ENCODE measurements around the gene PCDHA12. TPM values are rescaled to one million over a fixed set of nuclear protein-coding genes. Genes with fewer than 3 reads are reported as not detected.
"Not testable (repeated sequence)": the region's sequence is repeated elsewhere in the genome, so short reads cannot be mapped to it uniquely, and the experiment has no call there.

PCDHA12 gene
- polyA plus RNA-seq, 1 donor from 2014 or later = 12.8 TPM

DNA sequence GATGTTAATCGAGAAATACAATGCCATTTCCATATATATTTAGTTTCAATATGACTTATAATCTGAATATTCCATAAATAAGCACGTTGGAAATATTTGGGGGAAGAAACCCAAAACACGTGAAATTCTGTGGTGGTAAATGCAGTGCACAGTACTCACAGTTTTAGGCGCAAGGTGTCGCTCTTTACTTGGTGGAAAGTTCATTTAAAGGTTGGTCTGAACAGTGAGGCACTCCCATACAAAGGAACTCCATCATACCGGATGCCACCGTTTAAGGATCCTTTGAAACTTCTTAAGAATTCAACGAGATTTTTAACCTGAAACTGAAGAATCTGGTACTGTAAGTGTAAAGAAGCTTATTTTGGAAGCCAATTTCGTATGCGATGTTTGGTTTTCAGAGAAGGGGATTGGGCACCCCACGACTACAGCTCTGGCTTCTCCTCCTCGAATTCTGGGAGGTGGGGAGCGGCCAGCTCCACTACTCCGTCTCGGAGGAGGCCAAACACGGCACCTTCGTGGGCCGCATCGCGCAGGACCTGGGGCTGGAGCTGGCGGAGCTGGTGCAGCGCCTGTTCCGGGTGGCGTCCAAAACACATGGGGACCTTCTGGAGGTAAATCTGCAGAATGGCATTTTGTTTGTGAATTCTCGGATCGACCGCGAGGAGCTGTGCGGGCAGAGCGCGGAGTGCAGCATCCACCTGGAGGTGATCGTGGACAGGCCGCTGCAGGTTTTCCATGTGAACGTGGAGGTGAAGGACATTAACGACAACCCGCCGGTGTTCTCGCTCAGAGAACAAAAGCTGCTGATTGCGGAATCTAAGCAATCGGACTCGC, 6.2 kb upstream of the PCDHA12 start, which contains the start of gene PCDHA11:
Gene PCDHA11, plus strand, starts transcription at position 237 of the 834 bp plus-strand sequence. Its CDS starts 147 bp downstream, at position 384.
- H3F3A ChIP-seq (ENCODE audit: insufficient read depth, low read length, poor library complexity, severe bottlenecking) = no peaks in the 10 kb centered on the region
- TF ChIP-seq, protein P1, sequence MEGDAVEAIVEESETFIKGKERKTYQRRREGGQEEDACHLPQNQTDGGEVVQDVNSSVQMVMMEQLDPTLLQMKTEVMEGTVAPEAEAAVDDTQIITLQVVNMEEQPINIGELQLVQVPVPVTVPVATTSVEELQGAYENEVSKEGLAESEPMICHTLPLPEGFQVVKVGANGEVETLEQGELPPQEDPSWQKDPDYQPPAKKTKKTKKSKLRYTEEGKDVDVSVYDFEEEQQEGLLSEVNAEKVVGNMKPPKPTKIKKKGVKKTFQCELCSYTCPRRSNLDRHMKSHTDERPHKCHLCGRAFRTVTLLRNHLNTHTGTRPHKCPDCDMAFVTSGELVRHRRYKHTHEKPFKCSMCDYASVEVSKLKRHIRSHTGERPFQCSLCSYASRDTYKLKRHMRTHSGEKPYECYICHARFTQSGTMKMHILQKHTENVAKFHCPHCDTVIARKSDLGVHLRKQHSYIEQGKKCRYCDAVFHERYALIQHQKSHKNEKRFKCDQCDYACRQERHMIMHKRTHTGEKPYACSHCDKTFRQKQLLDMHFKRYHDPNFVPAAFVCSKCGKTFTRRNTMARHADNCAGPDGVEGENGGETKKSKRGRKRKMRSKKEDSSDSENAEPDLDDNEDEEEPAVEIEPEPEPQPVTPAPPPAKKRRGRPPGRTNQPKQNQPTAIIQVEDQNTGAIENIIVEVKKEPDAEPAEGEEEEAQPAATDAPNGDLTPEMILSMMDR (IDR thresholded peaks at IDR 0.05; ENCODE audit: poor library complexity, severe bottlenecking) = peak; percentile 43
- peak; percentile 49 for TF ChIP-seq SMC3 (conservative IDR thresholded peaks at IDR 0.05; ENCODE audit: poor library complexity)
- TF ChIP-seq RAD21 (conservative IDR thresholded peaks at IDR 0.05) = peak; percentile 64
- no peak for TF ChIP-seq TAF1 (IDR thresholded peaks at IDR 0.05; ENCODE audit: low read depth)
- H3K9ac ChIP-seq (ENCODE audit: low read length) = peak within 1 kb of the TSS; percentile 47
- H4K20me1 ChIP-seq (ENCODE audit: insufficient read depth) = no peaks in the 10 kb centered on the region
- peaks cover 60% of the 10 kb centered on the region for H3K36me3 ChIP-seq (ENCODE audit: insufficient read depth, low read length)
- H3K27ac ChIP-seq (ENCODE audit: low read length) = peak within 1 kb of the TSS; percentile 37
- H2AFZ ChIP-seq (ENCODE audit: low read depth, low read length) = no peak within 1 kb of the TSS
- H3K9me3 ChIP-seq (ENCODE audit: low read length) = peaks cover 42% of the 10 kb centered on the region
- H3K4me3 ChIP-seq (ENCODE audit: low read length) = peak within 1 kb of the TSS; percentile 67
- H3K9me2 ChIP-seq (ENCODE audit: insufficient read depth, low read length) = no peaks in the 10 kb centered on the region
- H3K27me3 ChIP-seq (ENCODE audit: insufficient read depth, low read depth, low read length) = no peaks in the 10 kb centered on the region
- no peak within 1 kb of the TSS for H3K4me2 ChIP-seq (ENCODE audit: low read length)
- H3K79me2 ChIP-seq (replicated peaks; ENCODE audit: insufficient read depth, low read length) = peaks cover 66% of the 10 kb centered on the region

DNA sequence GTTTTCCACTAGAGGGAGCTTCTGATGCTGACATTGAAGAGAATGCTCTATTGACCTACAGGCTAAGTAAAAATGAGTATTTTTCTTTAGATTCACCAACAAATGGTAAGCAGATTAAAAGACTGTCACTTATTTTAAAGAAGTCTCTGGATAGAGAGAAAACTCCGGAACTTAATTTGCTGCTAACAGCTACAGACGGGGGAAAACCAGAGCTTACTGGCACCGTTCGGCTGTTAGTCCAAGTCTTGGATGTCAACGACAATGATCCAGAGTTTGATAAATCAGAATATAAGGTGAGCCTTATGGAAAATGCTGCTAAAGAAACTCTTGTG, 5.6 kb upstream of the PCDHA12 start:
- H3K9ac ChIP-seq (ENCODE audit: low read length) = no peak overlapping the region
- H3K9me3 ChIP-seq (ENCODE audit: low read length) = peaks cover 37% of the 10 kb centered on the region
- no peak overlapping the region for H3K27ac ChIP-seq (ENCODE audit: low read length)
- no peaks in the 10 kb centered on the region for H3K27me3 ChIP-seq (ENCODE audit: insufficient read depth, low read depth, low read length)
- no peak overlapping the region for H2AFZ ChIP-seq (ENCODE audit: low read depth, low read length)
- no peaks in the 10 kb centered on the region for H3F3A ChIP-seq (ENCODE audit: insufficient read depth, low read length, poor library complexity, severe bottlenecking)
- H3K36me3 ChIP-seq (ENCODE audit: insufficient read depth, low read length) = peaks cover 60% of the 10 kb centered on the region
- H3K79me2 ChIP-seq (replicated peaks; ENCODE audit: insufficient read depth, low read length) = peaks cover 67% of the 10 kb centered on the region
- no peak overlapping the region for H3K4me2 ChIP-seq (ENCODE audit: low read length)
- H4K20me1 ChIP-seq (ENCODE audit: insufficient read depth) = no peaks in the 10 kb centered on the region
- peak overlapping the region; percentile 67 for H3K4me3 ChIP-seq (ENCODE audit: low read length)
- no peak for TF ChIP-seq POLR2AphosphoS5 (IDR thresholded peaks at IDR 0.05)
- TF ChIP-seq, protein P1 (IDR thresholded peaks at IDR 0.05; ENCODE audit: poor library complexity, severe bottlenecking) = peak; percentile 36
- no peaks in the 10 kb centered on the region for H3K9me2 ChIP-seq (ENCODE audit: insufficient read depth, low read length)

DNA sequence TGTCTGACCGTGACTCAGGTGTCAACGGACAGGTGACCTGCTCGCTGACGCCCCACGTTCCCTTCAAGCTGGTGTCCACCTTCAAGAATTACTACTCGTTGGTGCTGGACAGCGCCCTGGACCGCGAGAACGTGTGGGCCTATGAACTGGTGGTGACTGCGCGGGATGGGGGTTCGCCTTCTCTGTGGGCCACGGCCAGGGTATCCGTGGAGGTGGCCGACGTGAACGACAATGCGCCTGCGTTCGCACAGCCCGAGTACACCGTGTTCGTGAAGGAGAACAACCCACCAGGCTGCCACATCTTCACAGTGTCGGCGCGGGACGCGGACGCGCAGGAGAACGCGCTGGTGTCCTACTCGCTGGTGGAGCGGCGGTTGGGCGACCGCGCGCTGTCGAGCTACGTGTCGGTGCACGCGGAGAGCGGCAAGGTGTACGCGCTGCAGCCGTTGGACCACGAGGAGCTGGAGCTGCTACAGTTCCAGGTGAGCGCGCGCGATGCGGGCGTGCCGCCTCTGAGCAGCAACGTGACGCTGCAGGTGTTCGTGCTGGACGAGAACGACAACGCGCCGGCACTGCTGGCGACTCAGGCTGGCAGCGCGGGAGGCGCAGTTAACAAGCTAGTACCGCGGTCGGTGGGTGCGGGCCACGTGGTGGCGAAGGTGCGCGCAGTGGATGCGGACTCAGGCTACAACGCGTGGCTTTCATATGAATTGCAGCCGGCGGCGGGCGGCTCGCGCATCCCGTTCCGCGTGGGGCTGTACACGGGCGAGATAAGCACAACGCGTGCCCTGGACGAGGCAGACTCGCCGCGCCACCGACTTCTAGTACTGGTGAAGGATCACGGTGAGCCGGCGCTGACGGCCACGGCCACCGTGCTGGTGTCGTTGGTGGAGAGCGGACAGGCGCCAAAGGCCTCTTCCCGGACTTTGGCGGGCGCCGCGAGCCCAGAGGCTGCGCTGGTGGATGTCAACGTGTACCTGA, 4.6 kb upstream of the PCDHA12 start:
- Histone ChIP-seq H3K79me2 (replicated peaks; ENCODE audit: insufficient read depth, low read length) (peaks cover 69% of the 10 kb centered on the region), H3K4me3 (ENCODE audit: low read length) (peak overlapping the region; percentile 67), H3K9me2 (ENCODE audit: insufficient read depth, low read length) (no peaks in the 10 kb centered on the region), H3K36me3 (ENCODE audit: insufficient read depth, low read length) (peaks cover 53% of the 10 kb centered on the region), H3K4me2 (ENCODE audit: low read length) (no peak overlapping the region), H3K9me3 (ENCODE audit: low read length) (peaks cover 37% of the 10 kb centered on the region), H2AFZ (ENCODE audit: low read depth, low read length) (no peak overlapping the region), H3K27ac (ENCODE audit: low read length) (no peak overlapping the region), H3K27me3 (ENCODE audit: insufficient read depth, low read depth, low read length) (no peaks in the 10 kb centered on the region), H4K20me1 (ENCODE audit: insufficient read depth) (no peaks in the 10 kb centered on the region), H3F3A (ENCODE audit: insufficient read depth, low read length, poor library complexity, severe bottlenecking) (no peaks in the 10 kb centered on the region), H3K9ac (ENCODE audit: low read length) (no peak overlapping the region)
- TF ChIP-seq EP300 (conservative IDR thresholded peaks at IDR 0.05; ENCODE audit: poor library complexity, severe bottlenecking) (no peak), TAF1 (IDR thresholded peaks at IDR 0.05; ENCODE audit: low read depth) (no peak)
- TF ChIP-seq, protein P2, sequence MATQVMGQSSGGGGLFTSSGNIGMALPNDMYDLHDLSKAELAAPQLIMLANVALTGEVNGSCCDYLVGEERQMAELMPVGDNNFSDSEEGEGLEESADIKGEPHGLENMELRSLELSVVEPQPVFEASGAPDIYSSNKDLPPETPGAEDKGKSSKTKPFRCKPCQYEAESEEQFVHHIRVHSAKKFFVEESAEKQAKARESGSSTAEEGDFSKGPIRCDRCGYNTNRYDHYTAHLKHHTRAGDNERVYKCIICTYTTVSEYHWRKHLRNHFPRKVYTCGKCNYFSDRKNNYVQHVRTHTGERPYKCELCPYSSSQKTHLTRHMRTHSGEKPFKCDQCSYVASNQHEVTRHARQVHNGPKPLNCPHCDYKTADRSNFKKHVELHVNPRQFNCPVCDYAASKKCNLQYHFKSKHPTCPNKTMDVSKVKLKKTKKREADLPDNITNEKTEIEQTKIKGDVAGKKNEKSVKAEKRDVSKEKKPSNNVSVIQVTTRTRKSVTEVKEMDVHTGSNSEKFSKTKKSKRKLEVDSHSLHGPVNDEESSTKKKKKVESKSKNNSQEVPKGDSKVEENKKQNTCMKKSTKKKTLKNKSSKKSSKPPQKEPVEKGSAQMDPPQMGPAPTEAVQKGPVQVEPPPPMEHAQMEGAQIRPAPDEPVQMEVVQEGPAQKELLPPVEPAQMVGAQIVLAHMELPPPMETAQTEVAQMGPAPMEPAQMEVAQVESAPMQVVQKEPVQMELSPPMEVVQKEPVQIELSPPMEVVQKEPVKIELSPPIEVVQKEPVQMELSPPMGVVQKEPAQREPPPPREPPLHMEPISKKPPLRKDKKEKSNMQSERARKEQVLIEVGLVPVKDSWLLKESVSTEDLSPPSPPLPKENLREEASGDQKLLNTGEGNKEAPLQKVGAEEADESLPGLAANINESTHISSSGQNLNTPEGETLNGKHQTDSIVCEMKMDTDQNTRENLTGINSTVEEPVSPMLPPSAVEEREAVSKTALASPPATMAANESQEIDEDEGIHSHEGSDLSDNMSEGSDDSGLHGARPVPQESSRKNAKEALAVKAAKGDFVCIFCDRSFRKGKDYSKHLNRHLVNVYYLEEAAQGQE (IDR thresholded peaks at IDR 0.05; ENCODE audit: borderline replicate concordance) = no peak

DNA sequence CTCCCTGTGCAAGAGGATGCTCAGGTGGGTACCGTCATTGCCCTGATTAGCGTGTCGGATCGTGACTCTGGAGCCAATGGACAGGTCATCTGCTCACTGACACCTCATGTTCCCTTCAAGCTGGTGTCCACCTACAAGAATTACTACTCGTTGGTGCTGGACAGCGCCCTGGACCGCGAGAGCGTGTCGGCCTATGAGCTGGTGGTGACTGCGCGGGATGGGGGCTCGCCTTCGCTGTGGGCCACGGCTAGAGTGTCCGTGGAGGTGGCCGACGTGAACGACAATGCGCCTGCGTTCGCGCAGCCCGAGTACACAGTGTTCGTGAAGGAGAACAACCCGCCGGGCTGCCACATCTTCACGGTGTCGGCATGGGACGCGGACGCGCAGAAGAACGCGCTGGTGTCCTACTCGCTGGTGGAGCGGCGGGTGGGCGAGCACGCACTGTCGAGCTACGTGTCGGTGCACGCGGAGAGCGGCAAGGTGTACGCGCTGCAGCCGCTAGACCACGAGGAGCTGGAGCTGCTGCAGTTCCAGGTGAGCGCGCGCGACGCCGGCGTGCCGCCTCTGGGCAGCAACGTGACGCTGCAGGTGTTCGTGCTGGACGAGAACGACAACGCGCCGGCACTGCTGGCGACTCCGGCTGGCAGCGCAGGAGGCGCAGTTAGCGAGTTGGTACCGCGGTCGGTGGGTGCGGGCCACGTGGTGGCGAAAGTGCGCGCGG, 1.6 kb downstream of the PCDHA12 start:
- H2AFZ ChIP-seq (ENCODE audit: low read depth, low read length); H4K20me1 ChIP-seq (ENCODE audit: insufficient read depth); H3K9ac ChIP-seq (ENCODE audit: low read length); H3F3A ChIP-seq (ENCODE audit: insufficient read depth, low read length, poor library complexity, severe bottlenecking); H3K4me2 ChIP-seq (ENCODE audit: low read length); H3K27me3 ChIP-seq (ENCODE audit: insufficient read depth, low read depth, low read length); H3K9me2 ChIP-seq (ENCODE audit: insufficient read depth, low read length); H3K27ac ChIP-seq (ENCODE audit: low read length): not testable (repeated sequence)
- Histone ChIP-seq H3K9me3 (ENCODE audit: low read length) (peaks cover 33% of the 10 kb centered on the region), H3K79me2 (replicated peaks; ENCODE audit: insufficient read depth, low read length) (peaks cover 70% of the 10 kb centered on the region), H3K36me3 (ENCODE audit: insufficient read depth, low read length) (peaks cover 34% of the 10 kb centered on the region), H3K4me3 (ENCODE audit: low read length) (peak overlapping the region; percentile 67)

Data from neural cell (in vitro differentiated cells).